H54 (cell line): ENCODE results near the gene KRTAP5-3.
"Not testable (repeated sequence)": the region's sequence is repeated elsewhere in the genome, so short reads cannot be mapped to it uniquely, and the experiment has no call there.

Experiments used
- DNase-seq: peaks from one replicate; pipeline ENCODE4 v3.0.0; 2011; ENCODE audit warnings: low spot score, mixed read lengths; ENCODE audit not compliant: insufficient read length
- FAIRE-seq: peaks from 3 replicates; lab custom pipeline; 2011; peaks lifted over from hg19 to GRCh38; lab: Jason Lieb, UNC
- POLR2A ChIP-seq: IDR thresholded peaks from 2 replicates; pipeline ENCODE4 v1.6.1; 2011; ENCODE audit warnings: low read depth, mild to moderate bottlenecking, low read length

Gene KRTAP5-3

DNA sequence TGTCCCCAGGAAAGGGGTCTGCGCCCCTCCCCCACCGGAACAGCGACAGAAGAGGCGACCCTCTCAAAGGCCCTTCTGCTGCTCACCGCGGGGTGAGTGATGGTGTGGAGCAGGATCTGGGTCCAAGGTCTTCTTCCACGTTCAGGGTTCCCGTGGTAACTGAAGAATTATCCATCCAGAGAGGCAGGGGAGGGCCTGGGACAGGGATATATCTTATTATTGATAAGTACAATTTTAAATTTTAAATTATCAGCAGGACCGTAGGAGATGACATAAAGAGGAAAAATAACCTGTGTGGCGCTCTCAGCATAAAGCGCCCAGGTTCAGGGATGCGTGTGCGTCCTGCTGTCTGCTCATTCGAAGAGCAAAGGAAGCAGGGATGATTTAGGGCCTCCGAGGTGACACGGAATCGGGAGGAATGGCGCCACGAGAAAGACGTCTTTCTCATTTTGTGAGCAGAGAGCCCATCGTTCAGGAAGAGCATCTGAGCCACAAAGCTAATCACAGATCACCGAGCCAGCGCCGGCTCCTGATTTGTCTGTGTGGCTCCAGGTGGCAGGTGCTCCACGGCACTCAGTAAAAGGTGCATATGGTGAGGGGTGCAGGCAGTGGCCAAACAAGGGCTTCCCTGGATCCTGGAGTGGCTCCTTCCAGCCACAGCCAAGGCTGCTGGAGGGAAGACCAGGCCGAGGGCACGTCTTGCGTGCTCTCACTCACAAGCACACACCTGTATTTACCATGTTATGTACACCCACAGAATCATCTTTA, 40.6 kb upstream of the KRTAP5-3 start:
- FAIRE-seq, result no peak
- TF ChIP-seq POLR2A, result no peak
- DNase-seq, result no peak

DNA sequence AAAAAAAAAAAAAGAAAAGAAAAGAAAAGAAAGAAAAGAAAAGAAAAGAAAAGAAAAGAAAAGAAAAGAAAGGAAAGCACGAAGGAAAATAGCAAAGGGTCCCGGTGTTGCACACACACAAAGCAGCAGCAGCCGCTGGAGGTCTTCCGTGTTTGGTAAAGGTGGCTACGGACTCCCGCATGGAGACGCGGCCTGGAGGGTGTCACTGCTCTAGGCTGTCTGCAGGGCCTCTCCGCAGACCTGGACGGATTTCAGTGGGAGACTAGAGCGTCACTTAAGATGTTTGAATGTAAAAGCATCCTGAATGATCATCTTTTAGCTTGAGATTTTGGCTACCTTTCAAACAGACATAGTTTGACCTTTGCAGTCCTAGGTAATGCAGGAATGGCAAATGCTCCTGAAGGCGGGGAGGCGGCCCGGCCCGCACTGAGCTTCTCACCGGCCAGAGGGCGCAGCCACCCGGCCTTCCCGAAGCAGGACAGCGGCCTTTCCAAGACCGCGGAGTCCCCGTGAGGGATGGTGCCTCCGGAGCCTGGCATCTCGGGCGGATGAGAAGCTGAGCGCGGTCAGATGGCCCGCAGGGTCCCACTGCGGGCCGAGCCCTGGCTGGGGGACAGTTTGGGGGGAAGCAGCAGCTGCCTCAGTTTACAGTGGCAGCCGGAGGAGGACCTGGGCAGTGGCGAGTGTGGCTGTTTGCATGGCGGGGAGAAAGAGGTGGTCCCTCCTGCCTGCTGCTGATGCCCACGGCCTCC, 39.8 kb upstream of the KRTAP5-3 start:
- FAIRE-seq (no peak), DNase-seq (no peak)
- TF ChIP-seq POLR2A, result no peak

DNA sequence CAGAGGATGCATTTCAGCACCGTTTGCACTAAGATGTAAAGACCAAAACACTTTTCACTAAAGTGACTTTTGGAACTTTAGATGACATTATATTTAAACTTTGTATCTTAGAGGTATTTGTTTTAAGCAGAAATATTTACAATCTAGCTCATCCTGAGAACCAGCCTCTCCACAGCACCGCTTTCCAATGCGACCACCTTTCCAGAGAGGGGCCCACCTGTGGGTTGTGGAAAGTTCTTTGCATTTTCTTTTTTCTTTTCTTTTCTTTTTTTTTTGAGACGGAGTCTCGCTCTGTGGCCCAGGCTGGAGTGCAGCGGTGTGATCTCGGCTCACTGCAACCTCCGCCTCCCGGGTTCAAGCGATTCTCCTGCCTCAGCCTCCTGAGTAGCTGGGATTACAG, 38.3 kb upstream of the KRTAP5-3 start:
- DNase-seq, FAIRE-seq: not testable (repeated sequence)

DNA sequence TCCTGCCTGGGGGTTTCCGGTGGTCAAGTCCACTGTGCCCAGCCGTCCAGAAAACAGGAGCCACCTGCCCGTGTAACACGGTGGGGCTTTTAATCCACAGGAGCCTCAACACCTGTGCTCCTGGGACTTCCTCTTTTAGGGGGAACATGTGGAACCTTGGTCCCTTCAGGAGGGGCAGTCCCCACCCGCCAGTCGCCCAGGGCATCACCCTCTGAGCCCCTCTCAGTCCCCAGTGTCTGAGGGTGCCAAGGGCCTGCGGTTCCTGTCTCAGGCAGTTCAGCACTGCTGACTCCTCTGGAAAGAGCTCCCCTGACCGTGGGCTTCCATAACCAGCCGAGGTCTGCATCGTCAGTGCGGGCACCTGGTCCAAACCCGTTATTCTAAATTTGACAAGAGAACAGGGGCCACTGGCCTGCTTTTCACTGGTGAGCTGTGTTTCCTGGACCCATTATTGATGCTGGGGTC, 37.1 kb upstream of the KRTAP5-3 start:
- TF ChIP-seq POLR2A, result no peak
- no peak for FAIRE-seq
- no peak for DNase-seq

DNA sequence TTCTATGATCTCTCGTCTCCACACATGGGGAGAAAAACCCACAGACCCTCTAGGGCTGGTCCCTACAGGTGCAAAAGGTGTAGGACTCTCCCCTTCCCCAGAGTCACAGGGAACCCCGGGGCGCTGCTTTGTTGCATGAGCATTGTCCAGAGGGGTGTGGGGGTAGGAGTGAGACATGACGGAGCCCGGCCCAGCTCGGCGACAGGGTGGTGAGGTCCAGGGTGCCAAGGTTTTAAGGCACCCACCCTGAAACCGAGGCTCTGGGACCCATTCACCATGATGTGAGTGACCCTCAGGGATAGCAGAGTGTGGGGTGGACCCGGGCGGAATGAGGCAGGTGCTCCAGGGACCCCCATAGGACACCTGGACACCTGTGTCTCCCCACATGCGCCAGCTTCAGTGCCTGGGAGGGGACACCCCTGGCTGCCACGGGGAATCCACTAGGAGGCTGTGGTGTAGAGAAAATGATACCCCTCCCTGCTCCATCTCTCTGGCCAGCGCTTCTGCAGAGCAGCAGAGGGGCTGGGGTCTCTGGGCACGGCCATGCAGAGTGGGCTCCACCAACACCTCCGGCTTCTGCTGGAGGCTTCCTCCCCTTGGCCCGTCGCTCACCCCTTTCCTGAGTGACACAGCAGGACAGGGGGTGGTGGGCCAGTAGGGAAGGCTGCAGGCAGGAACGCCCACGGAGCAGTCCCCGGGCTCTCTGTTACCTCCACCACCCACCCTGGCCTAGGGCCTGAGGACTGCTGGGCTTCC, 36.5 kb upstream of the KRTAP5-3 start:
- DNase-seq (no peak), FAIRE-seq (no peak)
- no peak for TF ChIP-seq POLR2A

DNA sequence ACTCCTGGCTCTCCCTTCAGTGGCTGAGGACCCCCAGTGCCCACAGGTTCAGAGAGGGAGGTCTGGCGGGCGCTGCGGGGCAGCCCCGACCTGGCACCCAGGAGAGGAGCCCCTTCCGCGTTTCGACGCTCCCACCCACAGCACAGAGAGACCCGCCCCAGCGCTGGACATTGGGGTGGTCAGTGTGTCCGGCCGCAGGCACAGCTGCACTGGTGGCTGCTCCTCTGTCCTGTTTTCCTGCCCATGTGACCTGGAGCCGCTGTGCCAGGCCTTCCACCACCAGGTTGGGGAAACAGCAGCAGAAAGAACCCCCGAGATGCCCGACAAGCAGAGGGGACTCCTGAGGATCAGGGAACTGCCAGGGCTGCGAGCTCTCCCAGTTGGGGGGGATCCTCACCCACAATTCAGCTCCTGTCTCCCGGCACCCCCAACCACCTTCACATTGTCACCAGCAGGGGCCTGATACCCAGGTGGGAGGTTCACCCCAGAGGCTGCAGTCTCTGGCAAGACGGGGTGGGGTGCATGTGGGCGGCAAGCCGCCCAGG, 35.0 kb upstream of the KRTAP5-3 start:
- FAIRE-seq (no peak), DNase-seq (no peak)
- no peak for TF ChIP-seq POLR2A

DNA sequence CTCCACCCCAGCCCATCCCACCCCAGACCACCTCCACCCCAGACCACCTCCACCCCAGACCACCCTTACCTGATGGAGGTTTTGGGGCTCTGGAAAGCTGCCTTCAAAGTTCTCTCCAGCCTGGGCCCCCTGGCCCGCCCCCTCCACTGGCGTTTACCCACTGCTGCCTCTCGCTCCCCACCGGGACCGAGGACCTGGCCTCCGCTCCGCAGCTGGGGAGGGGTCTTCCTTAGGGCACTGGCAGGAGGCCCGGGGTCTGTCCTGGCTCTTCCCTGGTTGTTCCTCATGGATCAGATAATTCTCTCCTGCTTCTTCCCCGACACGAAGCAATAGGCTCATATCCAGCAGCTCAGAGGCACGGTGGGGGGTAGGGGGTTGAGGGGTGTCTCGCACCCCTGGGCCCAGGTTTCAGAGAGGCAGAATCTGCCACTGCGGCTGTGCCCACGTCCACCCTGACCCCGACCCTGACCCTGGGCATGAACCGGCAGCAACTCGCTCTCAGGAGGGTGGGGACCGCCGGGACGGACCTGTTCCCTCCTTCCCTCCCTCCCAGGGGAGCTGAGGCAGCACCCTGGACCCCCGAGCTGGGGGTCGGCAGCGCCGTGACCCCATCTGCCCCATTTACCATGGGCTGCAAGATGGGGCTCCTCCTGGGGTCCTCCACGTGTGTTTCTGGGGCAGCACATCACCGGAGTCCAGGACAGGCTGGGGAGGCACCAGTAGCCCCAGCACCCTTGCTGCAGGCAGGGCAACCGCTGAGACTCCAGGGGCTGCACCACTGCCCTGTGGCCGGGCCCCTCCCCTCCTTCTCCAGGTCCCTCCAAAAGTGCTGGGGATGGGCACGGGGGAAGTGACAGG, 34.3 kb upstream of the KRTAP5-3 start:
- FAIRE-seq, result no peak
- no peak for DNase-seq
- TF ChIP-seq POLR2A, result no peak

DNA sequence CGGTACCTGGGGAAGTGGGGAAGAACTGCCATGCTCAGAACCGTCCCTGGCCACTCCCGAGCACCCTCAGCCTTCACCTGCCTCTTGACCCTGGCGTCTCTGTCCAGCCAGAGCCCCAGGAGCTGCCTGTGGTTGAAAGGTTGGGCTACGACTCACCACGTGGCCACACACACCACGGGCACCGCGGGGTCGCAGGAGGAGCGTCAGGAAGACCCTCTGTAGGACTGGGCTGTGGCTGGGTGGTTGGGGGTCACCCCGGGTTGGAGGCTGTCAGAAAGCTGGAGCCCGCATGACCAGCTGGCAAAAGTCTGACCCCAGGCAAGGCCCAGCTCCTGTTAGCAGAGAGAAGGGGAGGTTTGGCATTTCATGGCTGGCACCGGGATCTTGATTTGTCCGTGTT, 32.8 kb upstream of the KRTAP5-3 start:
- FAIRE-seq, result no peak
- DNase-seq, result no peak
- no peak for TF ChIP-seq POLR2A

DNA sequence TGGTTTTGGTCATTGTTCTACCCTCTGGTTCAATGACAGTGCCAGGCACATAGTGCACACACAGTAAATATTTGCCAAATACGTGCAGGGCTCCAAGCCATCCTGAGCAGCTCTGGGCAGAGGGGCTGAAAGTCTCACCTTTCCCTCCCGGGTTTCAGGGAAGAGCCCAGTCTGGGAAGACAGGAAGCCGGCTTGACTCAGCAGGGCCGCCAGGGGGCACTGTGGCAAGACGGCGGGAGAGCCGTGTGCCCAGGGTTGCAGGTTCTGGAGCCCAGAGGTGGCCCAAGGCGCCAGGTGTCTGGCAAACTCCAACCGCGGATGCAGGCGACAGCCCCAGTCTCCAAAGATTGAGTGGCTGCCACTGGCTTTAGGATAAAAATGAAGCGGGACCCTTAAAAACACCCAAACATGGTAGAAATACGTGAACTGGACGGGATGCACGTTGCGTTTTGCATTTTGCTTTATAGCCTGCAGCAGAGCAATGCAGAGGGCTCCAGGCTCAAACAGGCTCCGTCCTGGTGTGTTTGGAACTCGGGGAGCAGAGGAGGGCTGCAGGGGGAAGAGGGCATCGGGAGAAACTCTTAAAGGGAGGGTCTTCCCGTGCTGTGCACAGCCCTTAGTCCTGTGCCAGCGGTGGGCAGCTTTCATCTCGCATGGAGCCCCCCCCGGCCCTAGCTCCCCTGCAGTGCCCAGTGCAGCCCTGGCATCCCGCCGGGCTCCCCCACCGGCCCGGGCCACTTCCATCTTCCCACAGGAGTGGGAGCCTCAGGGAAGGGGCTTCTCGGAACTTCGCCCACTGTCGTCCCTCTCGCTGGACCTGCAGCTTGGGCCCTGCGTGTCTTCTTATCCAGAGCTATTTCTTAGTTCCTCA, 32.0 kb upstream of the KRTAP5-3 start:
- FAIRE-seq, result no peak
- peak; percentile 79 for DNase-seq
- no peak for TF ChIP-seq POLR2A

DNA sequence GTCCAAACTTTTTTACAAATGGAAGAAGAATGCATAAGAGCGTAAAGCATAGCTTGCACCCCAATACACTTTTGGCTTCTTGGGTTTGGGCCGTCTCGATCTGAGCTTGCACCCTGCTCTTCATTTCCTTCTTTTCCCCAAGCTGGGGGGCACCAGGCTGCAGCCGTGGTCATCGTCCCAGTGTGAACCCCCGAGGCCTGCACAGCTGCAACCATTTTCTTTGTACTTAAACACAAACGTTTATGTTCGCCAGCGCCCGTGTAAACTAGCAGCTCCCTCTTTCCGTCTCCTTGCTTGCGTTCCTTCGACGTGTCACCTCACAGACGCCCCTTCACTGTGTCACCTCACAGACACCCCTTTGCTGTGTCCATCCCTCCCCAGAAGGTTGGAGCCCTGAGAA, 31.4 kb upstream of the KRTAP5-3 start:
- TF ChIP-seq POLR2A, result no peak
- FAIRE-seq (no peak), DNase-seq (no peak)

DNA sequence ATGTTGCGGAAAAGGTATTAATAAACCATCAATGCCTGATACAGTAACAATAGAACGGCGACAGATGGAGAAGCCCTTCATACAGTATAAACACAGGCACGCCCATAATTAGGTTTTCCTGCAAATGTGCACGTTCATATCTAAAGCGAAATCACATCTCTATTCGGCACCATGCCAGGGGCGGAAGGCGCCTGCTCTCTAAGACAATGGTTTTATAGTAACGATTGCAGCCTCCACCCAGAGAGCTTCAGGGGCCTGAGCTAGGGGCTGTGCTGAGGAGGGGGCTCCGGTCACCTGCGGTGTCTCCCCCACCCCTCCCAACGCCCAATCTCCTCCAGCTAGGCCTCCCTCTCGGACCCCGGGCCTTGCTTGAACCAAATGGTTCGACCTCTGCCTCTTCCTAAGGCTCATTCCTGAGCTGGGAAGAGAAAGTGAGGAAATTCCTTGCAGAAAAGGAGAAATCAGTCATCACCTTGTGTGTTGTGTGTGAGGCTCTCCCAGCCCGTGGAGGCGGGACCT, 30.9 kb upstream of the KRTAP5-3 start:
- DNase-seq (no peak), FAIRE-seq (no peak)
- no peak for TF ChIP-seq POLR2A

DNA sequence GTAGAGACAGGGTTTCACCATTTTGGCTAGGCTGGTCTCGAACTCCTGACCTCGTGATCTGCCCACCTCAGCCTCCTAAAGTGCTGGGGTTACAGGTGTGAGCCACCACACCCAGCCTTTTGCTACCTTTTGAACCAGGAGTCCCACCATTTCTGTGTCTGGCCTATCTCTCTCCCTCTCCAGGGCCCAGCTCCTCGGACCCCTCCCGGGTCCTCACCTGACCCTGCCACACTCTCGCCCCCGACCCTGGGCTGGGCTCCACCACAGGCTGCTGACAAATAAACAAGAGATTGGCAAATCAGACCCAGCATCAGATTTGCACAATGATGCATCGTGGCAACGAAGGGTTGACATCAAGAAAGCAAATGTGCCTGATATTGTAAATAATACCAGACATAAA, 30.1 kb upstream of the KRTAP5-3 start:
- DNase-seq (no peak), FAIRE-seq (no peak)
- no peak for TF ChIP-seq POLR2A

DNA sequence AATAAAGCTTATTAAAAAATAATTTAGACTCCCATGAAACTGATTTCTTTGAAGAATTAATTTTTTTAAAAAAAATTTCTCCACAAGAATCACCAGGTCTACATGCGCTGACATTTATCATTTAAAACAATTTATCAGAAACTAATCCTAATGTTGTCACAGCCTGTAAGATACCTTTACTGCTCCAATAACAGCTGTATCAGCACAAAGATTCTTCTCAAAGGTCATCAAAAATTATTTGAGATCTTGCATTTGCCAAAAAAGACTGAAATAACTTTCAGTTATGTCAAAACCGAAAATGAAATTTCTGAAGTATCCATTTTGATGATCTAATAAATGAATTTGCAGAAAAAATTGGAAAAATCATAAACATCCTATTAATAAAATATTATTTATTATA, 29.4 kb upstream of the KRTAP5-3 start:
- FAIRE-seq (no peak), DNase-seq (no peak)
- TF ChIP-seq POLR2A, result no peak
